ENCODE results near the gene EDRF1. TPM values are rescaled to one million over a fixed set of nuclear protein-coding genes. Genes with fewer than 3 reads are reported as not detected.
"Not testable (repeated sequence)": the region's sequence is repeated elsewhere in the genome, so short reads cannot be mapped to it uniquely, and the experiment has no call there.

EDRF1 gene
- total and polyA plus RNA-seq, 2 experiments from 2014 or later = 25.0 to 48.8 TPM

DNA sequence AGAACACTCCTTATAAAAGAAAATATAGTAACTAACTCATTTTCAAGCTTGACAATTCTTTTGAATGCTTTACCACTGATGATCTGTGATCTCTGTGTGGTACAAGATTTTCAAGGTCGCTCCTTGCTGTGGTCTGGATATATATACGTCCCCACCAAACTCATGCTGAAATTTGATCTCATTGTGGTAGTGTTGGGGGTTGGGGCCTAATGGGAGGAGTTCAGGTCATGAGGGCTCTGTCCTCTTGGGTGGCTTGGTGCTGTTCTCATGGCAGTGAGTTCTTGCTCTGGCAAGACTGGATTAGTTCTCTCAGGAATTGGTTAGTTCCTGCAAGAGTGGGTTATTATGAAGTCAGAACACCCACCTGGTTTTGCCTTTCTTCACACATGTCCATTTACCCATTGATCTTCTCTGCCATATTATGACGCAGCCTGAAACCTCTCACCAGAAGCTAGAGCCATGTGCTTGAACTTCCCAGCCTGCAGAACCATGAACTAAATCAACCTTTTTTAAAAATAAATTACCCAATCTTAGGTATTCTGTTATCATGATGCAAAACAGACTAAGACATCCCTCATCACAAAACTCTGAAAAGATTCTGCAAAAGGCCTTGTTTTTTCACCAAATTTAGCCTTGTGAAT, 8.3 kb upstream of the EDRF1 start (continued):
- TF ChIP-seq, protein P1, sequence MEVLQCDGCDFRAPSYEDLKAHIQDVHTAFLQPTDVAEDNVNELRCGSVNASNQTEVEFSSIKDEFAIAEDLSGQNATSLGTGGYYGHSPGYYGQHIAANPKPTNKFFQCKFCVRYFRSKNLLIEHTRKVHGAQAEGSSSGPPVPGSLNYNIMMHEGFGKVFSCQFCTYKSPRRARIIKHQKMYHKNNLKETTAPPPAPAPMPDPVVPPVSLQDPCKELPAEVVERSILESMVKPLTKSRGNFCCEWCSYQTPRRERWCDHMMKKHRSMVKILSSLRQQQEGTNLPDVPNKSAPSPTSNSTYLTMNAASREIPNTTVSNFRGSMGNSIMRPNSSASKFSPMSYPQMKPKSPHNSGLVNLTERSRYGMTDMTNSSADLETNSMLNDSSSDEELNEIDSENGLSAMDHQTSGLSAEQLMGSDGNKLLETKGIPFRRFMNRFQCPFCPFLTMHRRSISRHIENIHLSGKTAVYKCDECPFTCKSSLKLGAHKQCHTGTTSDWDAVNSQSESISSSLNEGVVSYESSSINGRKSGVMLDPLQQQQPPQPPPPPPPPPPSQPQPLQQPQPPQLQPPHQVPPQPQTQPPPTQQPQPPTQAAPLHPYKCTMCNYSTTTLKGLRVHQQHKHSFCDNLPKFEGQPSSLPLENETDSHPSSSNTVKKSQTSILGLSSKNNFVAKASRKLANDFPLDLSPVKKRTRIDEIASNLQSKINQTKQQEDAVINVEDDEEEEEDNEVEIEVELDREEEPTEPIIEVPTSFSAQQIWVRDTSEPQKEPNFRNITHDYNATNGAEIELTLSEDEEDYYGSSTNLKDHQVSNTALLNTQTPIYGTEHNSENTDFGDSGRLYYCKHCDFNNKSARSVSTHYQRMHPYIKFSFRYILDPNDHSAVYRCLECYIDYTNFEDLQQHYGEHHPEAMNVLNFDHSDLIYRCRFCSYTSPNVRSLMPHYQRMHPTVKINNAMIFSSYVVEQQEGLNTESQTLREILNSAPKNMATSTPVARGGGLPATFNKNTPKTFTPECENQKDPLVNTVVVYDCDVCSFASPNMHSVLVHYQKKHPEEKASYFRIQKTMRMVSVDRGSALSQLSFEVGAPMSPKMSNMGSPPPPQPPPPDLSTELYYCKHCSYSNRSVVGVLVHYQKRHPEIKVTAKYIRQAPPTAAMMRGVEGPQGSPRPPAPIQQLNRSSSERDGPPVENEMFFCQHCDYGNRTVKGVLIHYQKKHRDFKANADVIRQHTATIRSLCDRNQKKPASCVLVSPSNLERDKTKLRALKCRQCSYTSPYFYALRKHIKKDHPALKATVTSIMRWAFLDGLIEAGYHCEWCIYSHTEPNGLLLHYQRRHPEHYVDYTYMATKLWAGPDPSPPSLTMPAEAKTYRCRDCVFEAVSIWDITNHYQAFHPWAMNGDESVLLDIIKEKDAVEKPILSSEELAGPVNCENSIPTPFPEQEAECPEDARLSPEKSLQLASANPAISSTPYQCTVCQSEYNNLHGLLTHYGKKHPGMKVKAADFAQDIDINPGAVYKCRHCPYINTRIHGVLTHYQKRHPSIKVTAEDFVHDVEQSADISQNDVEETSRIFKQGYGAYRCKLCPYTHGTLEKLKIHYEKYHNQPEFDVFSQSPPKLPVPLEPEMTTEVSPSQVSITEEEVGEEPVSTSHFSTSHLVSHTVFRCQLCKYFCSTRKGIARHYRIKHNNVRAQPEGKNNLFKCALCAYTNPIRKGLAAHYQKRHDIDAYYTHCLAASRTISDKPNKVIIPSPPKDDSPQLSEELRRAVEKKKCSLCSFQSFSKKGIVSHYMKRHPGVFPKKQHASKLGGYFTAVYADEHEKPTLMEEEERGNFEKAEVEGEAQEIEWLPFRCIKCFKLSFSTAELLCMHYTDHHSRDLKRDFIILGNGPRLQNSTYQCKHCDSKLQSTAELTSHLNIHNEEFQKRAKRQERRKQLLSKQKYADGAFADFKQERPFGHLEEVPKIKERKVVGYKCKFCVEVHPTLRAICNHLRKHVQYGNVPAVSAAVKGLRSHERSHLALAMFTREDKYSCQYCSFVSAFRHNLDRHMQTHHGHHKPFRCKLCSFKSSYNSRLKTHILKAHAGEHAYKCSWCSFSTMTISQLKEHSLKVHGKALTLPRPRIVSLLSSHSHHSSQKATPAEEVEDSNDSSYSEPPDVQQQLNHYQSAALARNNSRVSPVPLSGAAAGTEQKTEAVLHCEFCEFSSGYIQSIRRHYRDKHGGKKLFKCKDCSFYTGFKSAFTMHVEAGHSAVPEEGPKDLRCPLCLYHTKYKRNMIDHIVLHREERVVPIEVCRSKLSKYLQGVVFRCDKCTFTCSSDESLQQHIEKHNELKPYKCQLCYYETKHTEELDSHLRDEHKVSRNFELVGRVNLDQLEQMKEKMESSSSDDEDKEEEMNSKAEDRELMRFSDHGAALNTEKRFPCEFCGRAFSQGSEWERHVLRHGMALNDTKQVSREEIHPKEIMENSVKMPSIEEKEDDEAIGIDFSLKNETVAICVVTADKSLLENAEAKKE (CRISPR knock-in tag; IDR thresholded peaks at IDR 0.05) = no peak
- TF ChIP-seq ZNF331 (CRISPR knock-in tag; IDR thresholded peaks at IDR 0.05; ENCODE audit: low read depth) = no peak
- no peak for TF ChIP-seq ZNF114 (CRISPR knock-in tag; IDR thresholded peaks at IDR 0.05)
- TF ChIP-seq, protein P2, sequence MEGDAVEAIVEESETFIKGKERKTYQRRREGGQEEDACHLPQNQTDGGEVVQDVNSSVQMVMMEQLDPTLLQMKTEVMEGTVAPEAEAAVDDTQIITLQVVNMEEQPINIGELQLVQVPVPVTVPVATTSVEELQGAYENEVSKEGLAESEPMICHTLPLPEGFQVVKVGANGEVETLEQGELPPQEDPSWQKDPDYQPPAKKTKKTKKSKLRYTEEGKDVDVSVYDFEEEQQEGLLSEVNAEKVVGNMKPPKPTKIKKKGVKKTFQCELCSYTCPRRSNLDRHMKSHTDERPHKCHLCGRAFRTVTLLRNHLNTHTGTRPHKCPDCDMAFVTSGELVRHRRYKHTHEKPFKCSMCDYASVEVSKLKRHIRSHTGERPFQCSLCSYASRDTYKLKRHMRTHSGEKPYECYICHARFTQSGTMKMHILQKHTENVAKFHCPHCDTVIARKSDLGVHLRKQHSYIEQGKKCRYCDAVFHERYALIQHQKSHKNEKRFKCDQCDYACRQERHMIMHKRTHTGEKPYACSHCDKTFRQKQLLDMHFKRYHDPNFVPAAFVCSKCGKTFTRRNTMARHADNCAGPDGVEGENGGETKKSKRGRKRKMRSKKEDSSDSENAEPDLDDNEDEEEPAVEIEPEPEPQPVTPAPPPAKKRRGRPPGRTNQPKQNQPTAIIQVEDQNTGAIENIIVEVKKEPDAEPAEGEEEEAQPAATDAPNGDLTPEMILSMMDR (conservative IDR thresholded peaks at IDR 0.05; ENCODE audit: low read depth in 2 of 2) = no peak
- TF ChIP-seq NANOG (IDR thresholded peaks at IDR 0.05; ENCODE audit: borderline replicate concordance) = no peak
- TF ChIP-seq EZH2 (IDR thresholded peaks at IDR 0.05; ENCODE audit: low read depth, unreplicated experiment) = no peak

DNA sequence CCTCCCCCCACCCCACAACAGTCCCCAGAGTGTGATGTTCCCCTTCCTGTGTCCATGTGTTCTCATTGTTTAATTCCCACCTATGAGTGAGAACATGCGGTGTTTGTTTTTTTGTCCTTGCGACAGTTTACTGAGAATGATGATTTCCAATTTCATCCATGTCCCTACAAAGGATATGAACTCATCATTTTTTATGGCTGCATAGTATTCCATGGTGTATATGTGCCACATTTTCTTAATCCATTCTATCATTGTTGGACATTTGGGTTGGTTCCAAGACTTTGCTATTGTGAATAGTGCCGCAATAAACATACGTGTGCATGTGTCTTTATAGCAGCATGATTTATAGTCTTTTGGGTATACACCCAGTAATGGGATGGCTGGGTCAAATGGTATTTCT, 4.8 kb upstream of the EDRF1 start:
- not testable (repeated sequence) for H3K4me1 ChIP-seq (ENCODE audit: insufficient read depth); H3K4me1 Mint-ChIP-seq; H3K79me2 ChIP-seq (replicated peaks; ENCODE audit: insufficient read depth); H2AFZ ChIP-seq; H3K36me3 ChIP-seq (ENCODE audit: insufficient read depth); ATAC-seq; H3K27ac Mint-ChIP-seq; H3K4me3 Mint-ChIP-seq; H3F3A ChIP-seq (replicated peaks; ENCODE audit: low read depth); H3K27me3 ChIP-seq (ENCODE audit: insufficient read depth); H3K27me3 Mint-ChIP-seq (ENCODE audit: insufficient read depth, low read depth, poor library complexity); H3K27ac ChIP-seq (ENCODE audit: low read depth); DNase-seq (ENCODE audit: low spot score); H4K20me1 ChIP-seq (replicated peaks; ENCODE audit: insufficient read depth); H3K4me3 ChIP-seq; H3K9me2 ChIP-seq (ENCODE audit: insufficient read depth); H3K4me2 ChIP-seq
- H3K9me3 Mint-ChIP-seq = peaks cover 28% of the 10 kb centered on the region
- peaks cover 17% of the 10 kb centered on the region for H3K36me3 Mint-ChIP-seq (ENCODE audit: low read depth)

Measured in GM23338 (cell line).